ENCODE data around the gene PPP1R13B.

- TF ChIP-seq, protein P1, sequence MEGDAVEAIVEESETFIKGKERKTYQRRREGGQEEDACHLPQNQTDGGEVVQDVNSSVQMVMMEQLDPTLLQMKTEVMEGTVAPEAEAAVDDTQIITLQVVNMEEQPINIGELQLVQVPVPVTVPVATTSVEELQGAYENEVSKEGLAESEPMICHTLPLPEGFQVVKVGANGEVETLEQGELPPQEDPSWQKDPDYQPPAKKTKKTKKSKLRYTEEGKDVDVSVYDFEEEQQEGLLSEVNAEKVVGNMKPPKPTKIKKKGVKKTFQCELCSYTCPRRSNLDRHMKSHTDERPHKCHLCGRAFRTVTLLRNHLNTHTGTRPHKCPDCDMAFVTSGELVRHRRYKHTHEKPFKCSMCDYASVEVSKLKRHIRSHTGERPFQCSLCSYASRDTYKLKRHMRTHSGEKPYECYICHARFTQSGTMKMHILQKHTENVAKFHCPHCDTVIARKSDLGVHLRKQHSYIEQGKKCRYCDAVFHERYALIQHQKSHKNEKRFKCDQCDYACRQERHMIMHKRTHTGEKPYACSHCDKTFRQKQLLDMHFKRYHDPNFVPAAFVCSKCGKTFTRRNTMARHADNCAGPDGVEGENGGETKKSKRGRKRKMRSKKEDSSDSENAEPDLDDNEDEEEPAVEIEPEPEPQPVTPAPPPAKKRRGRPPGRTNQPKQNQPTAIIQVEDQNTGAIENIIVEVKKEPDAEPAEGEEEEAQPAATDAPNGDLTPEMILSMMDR (IDR thresholded peaks at IDR 0.05), result no peak
- TF ChIP-seq EZH2 (IDR thresholded peaks at IDR 0.05) (no peak), EZH2phosphoT487 (IDR thresholded peaks at IDR 0.05) (no peak)
These were observed 42.6 kb upstream of the PPP1R13B start for GRCh38 chr14:103890052-103890371.
